ENCODE results near the gene LY86. TPM values are rescaled to one million over a fixed set of nuclear protein-coding genes. Genes with fewer than 3 reads are reported as not detected.

The LY86 gene
- total and polyA plus RNA-seq, 2 of the 13 experiments (the other 11 are each of a cell fraction or from before 2014, with no cell fraction given) = not detected

DNA sequence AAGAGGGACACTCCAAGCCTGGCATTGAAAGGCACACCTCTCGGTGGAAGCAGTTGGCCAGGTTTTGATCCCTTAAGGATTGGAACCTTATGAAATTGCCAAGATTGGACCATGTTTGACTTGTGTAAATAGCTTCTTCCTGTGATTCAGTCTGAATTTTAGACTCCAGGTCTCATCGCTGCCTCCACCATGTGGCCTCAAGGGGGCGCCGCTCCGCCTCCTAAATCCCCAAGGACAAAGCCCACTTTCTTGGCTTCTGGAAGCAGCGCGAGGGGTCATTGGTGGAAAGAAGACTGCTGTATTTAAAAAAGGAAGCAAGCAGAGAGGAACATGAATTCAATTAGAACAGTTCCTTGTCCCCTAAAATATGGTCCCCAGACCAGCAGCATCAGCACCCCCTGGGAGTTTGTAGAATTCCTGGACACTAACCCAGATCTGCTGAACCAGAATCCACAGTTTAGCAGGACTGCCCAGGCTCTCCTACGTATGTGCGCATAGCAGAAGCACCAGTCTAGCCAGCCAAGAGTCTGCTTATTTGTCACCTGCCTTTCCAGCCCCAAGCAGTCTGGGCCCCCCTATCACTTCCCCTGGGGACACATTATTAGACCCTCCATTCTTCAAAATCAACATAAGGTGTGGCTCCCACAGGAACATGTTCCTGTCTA is 108.5 kb downstream of the LY86 start (continued):
- TF ChIP-seq, protein P1, sequence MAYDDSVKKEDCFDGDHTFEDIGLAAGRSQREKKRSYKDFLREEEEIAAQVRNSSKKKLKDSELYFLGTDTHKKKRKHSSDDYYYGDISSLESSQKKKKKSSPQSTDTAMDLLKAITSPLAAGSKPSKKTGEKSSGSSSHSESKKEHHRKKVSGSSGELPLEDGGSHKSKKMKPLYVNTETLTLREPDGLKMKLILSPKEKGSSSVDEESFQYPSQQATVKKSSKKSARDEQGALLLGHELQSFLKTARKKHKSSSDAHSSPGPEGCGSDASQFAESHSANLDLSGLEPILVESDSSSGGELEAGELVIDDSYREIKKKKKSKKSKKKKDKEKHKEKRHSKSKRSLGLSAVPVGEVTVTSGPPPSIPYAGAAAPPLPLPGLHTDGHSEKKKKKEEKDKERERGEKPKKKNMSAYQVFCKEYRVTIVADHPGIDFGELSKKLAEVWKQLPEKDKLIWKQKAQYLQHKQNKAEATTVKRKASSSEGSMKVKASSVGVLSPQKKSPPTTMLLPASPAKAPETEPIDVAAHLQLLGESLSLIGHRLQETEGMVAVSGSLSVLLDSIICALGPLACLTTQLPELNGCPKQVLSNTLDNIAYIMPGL (CRISPR knock-in tag; IDR thresholded peaks at IDR 0.05; ENCODE audit: borderline replicate concordance in 1 of 2, low read depth in 1 of 2) = 0 out of 4 replicates have a peak, but pooled peaks of 1 of the 2 experiments have one; percentile 46

DNA sequence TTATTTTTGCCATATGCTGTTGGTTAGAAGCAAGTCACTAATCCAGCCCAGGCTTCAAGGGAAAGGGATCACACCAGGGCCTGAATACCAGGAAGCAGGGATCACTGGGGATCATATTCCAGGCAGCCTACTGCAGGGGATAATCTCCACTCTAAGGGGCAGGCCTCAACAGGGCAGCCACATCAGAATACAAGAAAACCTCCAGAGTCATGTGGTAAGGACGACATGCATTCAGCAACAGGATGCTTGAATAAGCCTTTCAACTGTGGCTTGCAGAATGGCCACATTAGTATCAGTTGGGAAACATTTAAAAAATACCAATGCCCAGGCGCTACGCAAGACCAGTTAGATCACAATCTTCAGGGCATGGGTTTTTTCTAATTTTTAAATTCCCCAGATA is 109.1 kb downstream of the LY86 start:
- Histone ChIP-seq H4K20me1 (ENCODE audit: insufficient read depth, low read length) (no peaks in the 10 kb centered on the region), H3K4me1 (ENCODE audit: insufficient read depth, low read length) (0 out of 2 replicates have a peak, but pooled peaks cover 4% of the 10 kb centered on the region), H3K4me2 (ENCODE audit: low read depth, low read length) (no peak overlapping the region), H3K9me3 (ENCODE audit: low read length) (no peaks in the 10 kb centered on the region), H3K4me3 (replicated peaks in 1 of 3; ENCODE audit: insufficient read depth in 1 of 3, low read depth in 2 of 3, low read length in 3 of 3) (no peak overlapping the region), H3K27me3 (ENCODE audit: control insufficient read depth in 1 of 2, insufficient read depth in 2 of 2, low read length in 2 of 2) (peaks cover 0 to 10% of the 10 kb centered on the region in 2 experiments; a peak in 2 of 5 replicates), H2AFZ (ENCODE audit: low read length) (no peak overlapping the region), H3K36me3 (replicated peaks in 1 of 2; ENCODE audit: control insufficient read depth in 1 of 2, insufficient read depth in 2 of 2, low read length in 2 of 2) (no peaks in the 10 kb centered on the region), H3K79me2 (ENCODE audit: insufficient read depth, low read length) (no peaks in the 10 kb centered on the region), H3K9ac (ENCODE audit: insufficient read depth, low read depth, low read length) (no peak overlapping the region), H3K27ac (ENCODE audit: extremely low read length, insufficient read depth, low read length) (no peak overlapping the region)
- ATAC-seq (no peak), FAIRE-seq (no peak), DNase-seq (ENCODE audit: low spot score) (no peak)
- CTCF ChIA-PET (ENCODE audit: low intra/inter-chr PET ratio, low total read pairs) = no interaction called here
- POLR2A ChIA-PET = no interaction called here
- intact Hi-C loops (cut with micrococcal nuclease; ENCODE audit: unreplicated experiment) (no loop called here), in situ Hi-C loops (cut with HindIII; ENCODE audit: extremely low pct_ligation_motif_present, low pct_unique_long_range_greater_than_20kb) (loop anchor here (25.0 kb wide), 1 partner anchor 915 kb away; no protein-coding TSS in a partner anchor)
- 58% methylated on average over 3 of the region's 3 CpGs for WGBS (ENCODE audit: low lambda C conversion rate)
- BruUV-seq (replicated peaks) = no TSS peak
- TF ChIP-seq, protein P2, sequence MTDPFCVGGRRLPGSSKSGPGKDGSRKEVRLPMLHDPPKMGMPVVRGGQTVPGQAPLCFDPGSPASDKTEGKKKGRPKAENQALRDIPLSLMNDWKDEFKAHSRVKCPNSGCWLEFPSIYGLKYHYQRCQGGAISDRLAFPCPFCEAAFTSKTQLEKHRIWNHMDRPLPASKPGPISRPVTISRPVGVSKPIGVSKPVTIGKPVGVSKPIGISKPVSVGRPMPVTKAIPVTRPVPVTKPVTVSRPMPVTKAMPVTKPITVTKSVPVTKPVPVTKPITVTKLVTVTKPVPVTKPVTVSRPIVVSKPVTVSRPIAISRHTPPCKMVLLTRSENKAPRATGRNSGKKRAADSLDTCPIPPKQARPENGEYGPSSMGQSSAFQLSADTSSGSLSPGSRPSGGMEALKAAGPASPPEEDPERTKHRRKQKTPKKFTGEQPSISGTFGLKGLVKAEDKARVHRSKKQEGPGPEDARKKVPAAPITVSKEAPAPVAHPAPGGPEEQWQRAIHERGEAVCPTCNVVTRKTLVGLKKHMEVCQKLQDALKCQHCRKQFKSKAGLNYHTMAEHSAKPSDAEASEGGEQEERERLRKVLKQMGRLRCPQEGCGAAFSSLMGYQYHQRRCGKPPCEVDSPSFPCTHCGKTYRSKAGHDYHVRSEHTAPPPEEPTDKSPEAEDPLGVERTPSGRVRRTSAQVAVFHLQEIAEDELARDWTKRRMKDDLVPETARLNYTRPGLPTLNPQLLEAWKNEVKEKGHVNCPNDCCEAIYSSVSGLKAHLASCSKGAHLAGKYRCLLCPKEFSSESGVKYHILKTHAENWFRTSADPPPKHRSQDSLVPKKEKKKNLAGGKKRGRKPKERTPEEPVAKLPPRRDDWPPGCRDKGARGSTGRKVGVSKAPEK (CRISPR knock-in tag; IDR thresholded peaks at IDR 0.05; ENCODE audit: borderline replicate concordance) = no peak
- TF ChIP-seq SIX4 (CRISPR knock-in tag; IDR thresholded peaks at IDR 0.05) (no peak), SNAPC2 (CRISPR knock-in tag; IDR thresholded peaks at IDR 0.05) (no peak), PHF8 (CRISPR knock-in tag; IDR thresholded peaks at IDR 0.05) (no peak)
- TF ChIP-seq, protein P3, sequence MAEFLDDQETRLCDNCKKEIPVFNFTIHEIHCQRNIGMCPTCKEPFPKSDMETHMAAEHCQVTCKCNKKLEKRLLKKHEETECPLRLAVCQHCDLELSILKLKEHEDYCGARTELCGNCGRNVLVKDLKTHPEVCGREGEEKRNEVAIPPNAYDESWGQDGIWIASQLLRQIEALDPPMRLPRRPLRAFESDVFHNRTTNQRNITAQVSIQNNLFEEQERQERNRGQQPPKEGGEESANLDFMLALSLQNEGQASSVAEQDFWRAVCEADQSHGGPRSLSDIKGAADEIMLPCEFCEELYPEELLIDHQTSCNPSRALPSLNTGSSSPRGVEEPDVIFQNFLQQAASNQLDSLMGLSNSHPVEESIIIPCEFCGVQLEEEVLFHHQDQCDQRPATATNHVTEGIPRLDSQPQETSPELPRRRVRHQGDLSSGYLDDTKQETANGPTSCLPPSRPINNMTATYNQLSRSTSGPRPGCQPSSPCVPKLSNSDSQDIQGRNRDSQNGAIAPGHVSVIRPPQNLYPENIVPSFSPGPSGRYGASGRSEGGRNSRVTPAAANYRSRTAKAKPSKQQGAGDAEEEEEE (CRISPR knock-in tag; IDR thresholded peaks at IDR 0.05; ENCODE audit: borderline replicate concordance) = no peak
